ENCODE results near the gene EXTL2.
"Not testable (repeated sequence)": the region's sequence is repeated elsewhere in the genome, so short reads cannot be mapped to it uniquely, and the experiment has no call there.

EXTL2 gene

DNA sequence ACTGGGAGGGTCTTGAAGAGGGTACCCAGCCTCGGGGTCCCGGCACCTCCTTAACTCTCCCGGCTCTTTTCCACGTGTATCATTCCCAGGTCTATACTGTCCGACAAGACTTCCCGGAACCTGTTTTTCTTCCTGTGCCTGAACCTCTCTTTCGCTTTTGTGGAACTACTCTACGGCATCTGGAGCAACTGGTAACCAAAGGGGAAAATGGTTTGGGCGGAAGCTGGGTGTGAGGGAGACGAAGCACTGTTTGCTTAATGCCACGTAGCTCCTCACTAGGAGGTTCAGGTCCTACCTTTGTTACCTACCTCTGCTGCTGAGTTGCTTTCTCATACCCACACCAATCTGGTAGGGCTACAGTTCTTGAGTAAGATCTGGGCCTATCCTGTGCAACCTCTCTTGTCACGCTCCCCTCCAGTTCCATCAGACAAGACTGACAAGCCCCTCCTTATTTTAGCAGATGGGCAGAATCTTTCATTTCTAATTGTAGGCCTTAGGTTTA, 1.9 kb upstream of the EXTL2 start:
- peak; percentile 65 to 79 for DNase-seq

- DNase-seq, result peak; percentile 78 to 80
Observed at GRCh38 chr1:100895540-100896480, 1.2 kb upstream of the EXTL2 start, which contains the start of gene SLC30A7. Gene SLC30A7 (plus strand): TSS chr1:100896090. CDS start chr1:100896263, 173 bp downstream.

DNA sequence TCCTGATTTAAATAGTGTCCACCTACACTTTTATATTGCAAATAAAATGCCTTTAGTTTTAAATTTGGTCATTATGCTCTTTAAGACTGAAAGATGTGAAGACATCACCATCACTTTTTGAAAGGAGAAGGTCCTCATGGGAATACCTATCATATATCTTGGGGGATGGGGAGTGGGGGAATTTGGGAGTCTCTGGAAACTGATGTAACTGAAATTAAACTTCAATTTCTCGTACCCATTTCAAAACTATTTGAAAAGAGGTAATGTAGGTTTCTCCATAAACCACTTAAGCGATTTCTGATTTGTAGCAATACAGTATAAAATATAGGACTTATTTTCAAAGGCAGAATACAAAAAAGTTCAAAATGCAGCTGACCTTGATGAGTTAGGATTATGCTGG, 924 bp downstream of the EXTL2 start:
- no peak for DNase-seq

DNA sequence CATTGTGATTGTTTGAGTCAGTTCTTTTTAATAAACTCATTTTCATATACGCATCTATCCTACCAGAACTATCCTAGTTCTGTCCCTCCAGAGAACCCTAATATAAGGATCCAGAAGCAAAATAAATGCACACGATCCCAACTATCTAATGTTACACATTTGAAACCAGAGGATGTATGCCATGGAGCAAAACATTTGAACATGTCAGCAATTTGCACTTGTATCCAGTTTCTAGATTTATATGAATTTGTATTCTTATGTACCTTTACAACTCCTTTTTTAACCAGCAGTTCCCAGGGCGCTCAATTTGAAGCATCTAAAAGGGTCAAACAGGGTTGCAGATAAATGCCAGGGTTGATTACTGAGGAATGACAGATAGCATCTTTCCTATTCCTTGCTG, 2.1 kb downstream of the EXTL2 start:
- DNase-seq, result no peak

DNA sequence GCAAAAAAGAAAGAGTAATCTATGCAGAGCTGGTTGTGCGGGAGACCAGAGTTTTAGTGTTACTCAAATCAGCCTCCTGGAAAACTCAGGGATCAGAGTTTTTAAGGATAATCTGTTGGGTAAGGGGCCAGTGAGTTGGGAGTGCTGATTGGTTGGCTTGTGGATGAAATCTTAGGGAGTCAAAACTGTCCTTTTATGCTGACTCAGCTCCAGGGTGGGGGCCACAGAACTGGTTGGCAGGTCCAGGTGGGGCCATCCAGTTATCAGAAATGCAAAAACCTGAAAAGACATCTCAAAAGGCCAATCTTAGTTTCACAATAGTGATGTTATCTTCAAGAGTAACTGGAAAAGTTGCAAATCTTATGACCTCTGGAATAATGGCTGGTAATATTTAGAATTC, 3.3 kb downstream of the EXTL2 start:
- no peak for DNase-seq

DNA sequence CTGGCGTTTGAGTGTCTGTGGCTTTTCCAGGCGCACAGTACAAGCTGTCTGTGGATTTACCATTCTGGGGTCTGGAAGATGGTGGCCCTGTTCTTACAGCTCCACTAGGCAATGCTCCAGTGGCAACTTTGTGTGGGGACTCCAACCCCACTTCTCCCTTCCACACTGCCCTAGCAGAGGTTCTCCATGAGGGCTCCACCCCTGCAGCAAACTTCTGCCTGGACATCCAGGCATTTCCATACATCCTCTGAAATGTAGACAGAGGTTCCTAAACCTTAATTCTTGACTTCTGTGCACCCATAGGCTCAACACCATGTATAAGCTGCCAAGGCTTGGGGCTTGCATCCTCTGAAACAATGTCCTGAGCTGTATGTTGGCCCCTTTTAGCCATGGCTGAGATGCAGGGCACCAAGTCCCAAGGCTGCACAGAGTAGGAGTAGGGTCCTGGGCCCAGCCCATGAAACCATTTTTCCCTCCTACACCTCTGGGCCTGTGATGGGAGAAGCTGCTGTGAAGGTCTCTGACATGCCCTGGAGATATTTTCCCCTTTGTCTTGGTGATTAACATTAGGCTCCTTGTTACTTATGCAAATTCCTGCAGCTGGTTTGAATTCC, 4.7 kb downstream of the EXTL2 start:
- not testable (repeated sequence) for DNase-seq

- DNase-seq, result not testable (repeated sequence)
Observed at GRCh38 chr1:100889007-100889406, 5.6 kb downstream of the EXTL2 start.

- no peak for DNase-seq
Observed at GRCh38 chr1:100883963-100884362, 10.7 kb downstream of the EXTL2 start.

DNA sequence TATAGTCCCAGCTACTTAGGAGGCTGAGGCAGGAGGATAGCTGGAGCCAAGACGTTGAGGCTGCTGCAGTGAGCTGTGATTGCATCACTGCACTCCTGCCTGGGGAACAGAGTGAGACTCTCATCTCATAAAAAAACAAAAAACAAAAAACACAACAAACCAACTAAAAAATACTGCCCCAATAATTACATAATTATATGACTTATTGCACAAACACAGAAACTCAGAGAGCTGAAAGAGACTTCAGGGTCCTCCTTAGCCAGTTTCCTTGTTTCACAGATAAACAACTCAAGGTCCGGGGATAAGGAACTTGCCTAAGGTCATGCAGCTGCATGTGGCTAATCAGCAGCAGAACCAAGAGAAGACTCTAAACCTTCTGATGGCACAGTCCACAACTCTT, 11.9 kb downstream of the EXTL2 start:
- DNase-seq, result peak; percentile 34 to 61

GRCh38 chr1:100881687-100882086, 13.0 kb downstream of the EXTL2 start:
- no peak for DNase-seq

DNA sequence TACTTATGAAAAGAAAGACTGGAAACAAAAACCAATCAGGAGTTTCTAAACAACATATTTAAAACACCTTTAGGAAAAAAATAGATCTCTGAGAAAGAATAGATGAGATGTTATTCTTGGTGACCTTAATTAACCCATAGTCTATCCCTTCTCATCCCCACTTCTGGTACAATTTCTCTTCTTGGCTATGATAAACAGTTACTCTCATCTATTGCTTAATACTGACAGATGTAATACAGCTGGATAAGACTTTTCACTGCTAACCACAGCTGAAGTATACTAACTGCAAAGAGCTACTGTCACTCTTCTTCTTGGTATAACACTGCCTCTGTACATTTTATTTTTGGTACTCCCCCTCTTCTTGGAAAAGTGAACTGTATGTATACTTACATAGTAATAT, 15.2 kb downstream of the EXTL2 start:
- no peak for DNase-seq

DNA sequence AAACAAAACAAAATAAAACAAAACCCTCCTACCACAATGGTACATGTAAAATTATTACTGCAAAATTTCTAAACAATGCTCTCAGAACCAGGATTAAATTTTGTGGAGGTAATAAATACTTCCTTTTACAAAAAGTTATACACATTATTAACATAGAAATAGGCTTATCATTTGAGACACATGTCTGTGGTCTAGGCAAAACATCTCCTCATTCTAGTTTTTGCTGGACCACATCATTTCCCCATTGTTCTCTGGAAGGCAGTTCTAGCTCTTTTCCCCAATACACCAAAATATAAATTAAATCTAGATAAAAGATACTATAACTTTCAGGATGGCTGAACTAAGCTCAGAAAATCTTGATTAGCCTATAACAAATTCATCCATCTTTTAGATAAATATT, 18.4 kb downstream of the EXTL2 start:
- no peak for DNase-seq

DNA sequence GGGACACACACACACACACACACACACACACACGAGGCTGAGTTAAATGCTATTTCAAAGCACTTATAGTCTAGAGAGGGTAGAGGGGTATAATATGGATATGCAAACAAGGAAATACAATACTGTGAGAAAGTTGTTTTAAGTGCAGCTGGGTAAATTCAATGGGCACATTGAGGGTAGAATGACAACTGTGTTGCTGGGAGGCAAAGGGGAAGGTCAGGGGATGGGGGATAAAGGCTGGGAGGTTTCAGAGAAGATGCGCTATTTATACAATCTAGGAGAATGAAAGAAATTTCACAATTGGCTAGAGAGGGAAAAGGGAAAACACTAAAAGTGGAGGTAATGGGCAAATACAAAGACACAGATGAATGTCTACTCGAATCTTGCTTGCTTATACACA, 19.4 kb downstream of the EXTL2 start:
- no peak for DNase-seq

DNA sequence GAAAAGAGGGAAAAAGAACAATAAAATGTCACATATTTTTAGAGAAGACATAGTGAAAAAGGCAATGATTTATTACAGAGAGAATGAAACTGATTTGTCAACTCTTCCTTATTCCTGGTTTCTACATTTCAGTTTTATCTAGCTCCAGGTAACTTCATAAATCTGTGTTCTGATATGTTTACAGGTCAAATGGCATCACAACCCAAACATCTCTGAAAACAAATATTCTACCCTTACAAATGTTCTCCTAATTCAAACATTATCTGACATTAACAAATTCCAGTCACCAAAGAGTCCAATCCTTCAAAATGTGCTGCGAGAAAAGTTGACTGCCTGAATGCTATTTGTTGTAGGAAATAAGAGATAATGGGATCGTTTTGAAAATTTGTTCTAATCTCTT, 20.2 kb downstream of the EXTL2 start:
- no peak for DNase-seq

- no peak for DNase-seq
Observed at GRCh38 chr1:100869996-100870395, 24.6 kb downstream of the EXTL2 start.

DNA sequence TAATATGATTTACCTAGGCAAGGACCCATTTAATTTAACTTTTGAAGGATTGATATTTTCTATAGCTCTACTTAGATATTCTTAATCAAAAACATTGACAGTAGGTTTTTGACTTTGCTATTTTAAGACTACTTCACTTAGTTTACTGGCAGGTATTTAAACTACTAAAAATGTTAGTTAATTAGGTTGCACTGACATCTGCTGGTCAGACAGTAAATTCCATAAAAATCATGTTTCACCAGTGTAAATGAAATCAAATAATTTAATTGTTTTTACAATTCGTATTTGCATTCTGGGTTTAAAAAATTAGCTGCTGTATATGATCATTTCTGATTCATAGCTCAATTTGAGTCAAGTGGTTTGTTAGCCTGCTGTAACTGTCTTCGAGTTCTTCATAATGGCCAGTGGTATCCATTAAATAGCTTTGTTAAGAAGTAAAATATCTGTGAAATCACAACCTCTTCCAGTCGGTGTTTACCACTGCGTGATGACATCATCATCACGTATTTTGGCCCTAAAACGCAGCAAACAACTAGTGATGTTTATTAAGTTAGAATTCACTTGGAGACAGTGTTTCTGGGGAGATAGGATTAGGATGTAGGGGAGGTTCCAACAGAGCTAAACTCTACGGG, 26.2 kb downstream of the EXTL2 start:
- peak; percentile 47 to 62 for DNase-seq

DNA sequence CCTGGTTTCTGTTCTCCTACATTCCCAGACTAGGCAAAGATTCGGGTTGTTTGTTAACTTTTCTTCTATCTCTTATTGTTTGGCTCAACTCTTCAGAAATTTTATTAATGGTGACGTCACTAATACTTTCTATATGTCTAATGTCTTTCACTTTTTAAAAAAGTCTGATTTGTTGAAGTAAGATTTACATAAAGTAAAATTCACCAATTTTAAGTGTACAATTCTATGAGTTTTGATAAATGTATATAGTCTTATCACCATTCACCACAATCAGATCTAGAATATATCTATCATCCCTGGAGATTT, 27.8 kb downstream of the EXTL2 start:
- no peak for DNase-seq

GRCh38 chr1:100866041-100866900, 28.4 kb downstream of the EXTL2 start:
- DNase-seq, result peak; percentile 55 to 66

- no peak for DNase-seq
Observed at GRCh38 chr1:100862591-100862990, 32.1 kb downstream of the EXTL2 start.

GRCh38 chr1:100861379-100861778, 33.3 kb downstream of the EXTL2 start:
- DNase-seq, result no peak

DNA sequence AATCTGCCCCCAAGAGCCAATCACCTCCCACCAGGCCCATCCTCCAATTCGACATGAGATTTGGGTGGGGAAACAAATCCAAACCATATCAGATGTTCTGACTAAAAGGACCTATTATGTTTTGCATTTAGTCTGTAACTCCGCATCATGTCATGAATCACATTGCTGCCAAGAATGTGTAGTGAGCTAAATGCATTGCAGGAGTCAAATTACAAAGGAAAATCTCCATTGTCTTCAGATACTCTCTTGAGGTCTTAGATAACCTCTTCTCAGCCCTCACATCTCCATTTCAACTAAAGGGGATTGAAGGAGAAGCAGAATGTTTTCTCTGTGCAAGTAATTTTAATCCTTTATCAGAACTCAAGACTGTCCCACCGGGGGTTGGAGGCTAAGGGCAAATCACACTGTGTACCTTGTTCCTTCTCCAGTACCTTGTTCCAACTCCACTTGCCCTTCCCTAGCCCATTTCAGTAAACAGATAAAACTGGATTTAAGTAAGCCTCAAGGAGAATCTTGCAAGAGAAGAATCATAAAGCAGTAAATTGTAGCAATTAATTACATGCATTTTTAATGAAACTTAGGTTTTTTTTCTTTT, 34.1 kb downstream of the EXTL2 start:
- no peak for DNase-seq

GRCh38 chr1:100855116-100855515, 39.5 kb downstream of the EXTL2 start:
- not testable (repeated sequence) for DNase-seq
